GM23338 (cell line): ENCODE measurements around the gene PLK2. TPM values are rescaled to one million over a fixed set of nuclear protein-coding genes. Genes with fewer than 3 reads are reported as not detected.

Experiments used
- ATAC-seq: fragments of 200-7000 bp; cut with Tn5 transposase; 3 replicates; pipeline ENCODE4 v1.9.1; 2020
- DNase-seq: peaks from one replicate; pipeline ENCODE4 v3.0.0-alpha.2; 2015; ENCODE audit warnings: low spot score
- H2AFZ ChIP-seq: fragments of 200-600 bp; sonication (generic); 2 replicates; pipeline ENCODE4 v1.8.0; 2016; ENCODE audit warnings: antibody characterized with exemption, mild to moderate bottlenecking, moderate library complexity
- H3F3A ChIP-seq: fragments of 200-600 bp; sonication (generic); replicated peaks from 2 replicates; pipeline ENCODE4 v1.8.0; 2017; ENCODE audit warnings: antibody characterized with exemption, mixed run types, low read depth
- H3K27ac ChIP-seq: fragments of 200-600 bp; sonication (generic); 2 replicates; pipeline ENCODE4 v1.6.1; 2016; ENCODE audit warnings: low read depth
- H3K27me3 ChIP-seq: fragments of 200-600 bp; sonication (generic); 2 replicates; pipeline ENCODE4 v1.8.0; 2016; ENCODE audit warnings: mild to moderate bottlenecking, mixed run types, moderate library complexity; ENCODE audit not compliant: insufficient read depth
- H3K36me3 ChIP-seq: fragments of 200-600 bp; sonication (generic); 2 replicates; pipeline ENCODE4 v1.8.0; 2016; ENCODE audit warnings: mild to moderate bottlenecking; ENCODE audit not compliant: insufficient read depth
- H3K4me1 ChIP-seq: fragments of 200-600 bp; sonication (generic); 2 replicates; pipeline ENCODE4 v1.8.0; 2016; ENCODE audit warnings: mild to moderate bottlenecking, moderate library complexity; ENCODE audit not compliant: insufficient read depth
- H3K4me2 ChIP-seq: fragments of 200-600 bp; sonication (generic); 2 replicates; pipeline ENCODE4 v1.7.1; 2017; ENCODE audit warnings: mixed run types
- H3K4me3 ChIP-seq: fragments of 200-600 bp; sonication (generic); 2 replicates; pipeline ENCODE4 v1.6.1; 2016; ENCODE audit warnings: mixed run types
- H3K79me2 ChIP-seq: fragments of 200-600 bp; sonication (generic); replicated peaks from 2 replicates; pipeline ENCODE4 v1.8.0; 2017; ENCODE audit warnings: mild to moderate bottlenecking; ENCODE audit not compliant: insufficient read depth
- H3K9me2 ChIP-seq: fragments of 200-600 bp; sonication (generic); 2 replicates; pipeline ENCODE4 v1.8.0; 2017; ENCODE audit not compliant: insufficient read depth
- H4K20me1 ChIP-seq: fragments of 200-600 bp; sonication (generic); replicated peaks from 2 replicates; pipeline ENCODE4 v1.8.0; 2017; ENCODE audit warnings: mild to moderate bottlenecking; ENCODE audit not compliant: insufficient read depth
- H3K27ac Mint-ChIP-seq: 2 replicates; pipeline ENCODE4 v1.8.0; 2020; ENCODE audit warnings: inconsistent platforms, mild to moderate bottlenecking, moderate library complexity, mixed read lengths
- H3K27me3 Mint-ChIP-seq: 3 replicates; pipeline ENCODE4 v1.8.0; 2022; ENCODE audit warnings: low read depth, mild to moderate bottlenecking, moderate library complexity, mixed read lengths, inconsistent platforms; ENCODE audit not compliant: insufficient read depth, poor library complexity
- H3K36me3 Mint-ChIP-seq: 3 replicates; pipeline ENCODE4 v1.8.0; 2021; ENCODE audit warnings: low read depth, mild to moderate bottlenecking, inconsistent platforms, moderate library complexity, mixed read lengths
- H3K4me1 Mint-ChIP-seq: 3 replicates; pipeline ENCODE4 v1.8.0; 2020; ENCODE audit warnings: mild to moderate bottlenecking, inconsistent platforms, mixed read lengths
- H3K4me3 Mint-ChIP-seq: 3 replicates; pipeline ENCODE4 v1.8.0; 2021; ENCODE audit warnings: moderate library complexity, mild to moderate bottlenecking, inconsistent platforms, mixed read lengths
- H3K9me3 Mint-ChIP-seq: 3 replicates; pipeline ENCODE4 v1.8.0; 2020; ENCODE audit warnings: moderate library complexity, mild to moderate bottlenecking, inconsistent platforms, mixed read lengths
- CREB1 ChIP-seq: fragments of 250-450 bp; sonication (Bioruptor Pico); IDR thresholded peaks from 2 replicates; pipeline ENCODE4 v1.5.0; 2020; ENCODE audit warnings: low read depth, mild to moderate bottlenecking, moderate library complexity
- JUNB ChIP-seq: IDR thresholded peaks from one replicate; pipeline ENCODE4 v1.6.1; 2016; ENCODE audit warnings: antibody characterized with exemption; ENCODE audit not compliant: unreplicated experiment
- NANOG ChIP-seq: IDR thresholded peaks from 2 replicates; pipeline ENCODE4 v1.6.1; 2016; ENCODE audit warnings: antibody characterized with exemption, borderline replicate concordance
- POLR2AphosphoS5 ChIP-seq: IDR thresholded peaks from 2 replicates; pipeline ENCODE4 v1.6.1; 2016; ENCODE audit warnings: antibody characterized with exemption, low read depth
- STAT1 ChIP-seq: IDR thresholded peaks from one replicate; pipeline ENCODE4 v1.6.1; 2016; ENCODE audit warnings: antibody characterized with exemption; ENCODE audit not compliant: unreplicated experiment
- ZNF114 ChIP-seq: fragments of 250-450 bp; sonication (Bioruptor Pico); IDR thresholded peaks from 2 replicates; pipeline ENCODE4 v1.5.0; 2020; ENCODE audit warnings: mild to moderate bottlenecking, moderate library complexity
- polyA plus RNA-seq: library from polyadenylated mRNA; unstranded; fragments of >200 nt; fragmentation: Nextera tagmentation; extraction: Ambion mirVana; gene quantifications from 2 replicates; pipeline ENCODE4 v1.2.1, GENCODE V29; 2016
- total RNA-seq: library from RNA; depleted of rRNA; stranded (reverse); fragments of >200 nt; shearing (Covaris generic); gene quantifications from 2 replicates; pipeline ENCODE4 v1.2.3, GENCODE V29; 2014
- TF ChIP-seq, protein P1 (sequence below), 2 experiments: fragments of 200-600 bp in 1 of 2; sonication (generic) in 1 of 2; conservative IDR thresholded peaks; 2 replicates each; pipeline versions ENCODE4 v1.5.1 to v1.6.1; 2016 to 2017; ENCODE audit warnings: antibody characterized with exemption in 2 of 2, low read depth in 2 of 2, mild to moderate bottlenecking in 2 of 2, moderate library complexity in 1 of 2
- TF ChIP-seq, protein P2 (sequence below): fragments of 250-450 bp; sonication (Bioruptor Pico); IDR thresholded peaks from 2 replicates; pipeline ENCODE4 v1.5.0; 2020; ENCODE audit warnings: mild to moderate bottlenecking, moderate library complexity
- TF ChIP-seq, protein P3 (sequence below): IDR thresholded peaks from 2 replicates; pipeline ENCODE4 v1.6.1; 2016; ENCODE audit warnings: antibody characterized with exemption

PLK2 gene
- total and polyA plus RNA-seq, 2 experiments from 2014 or later: 13.5 to 30.0 TPM

DNA sequence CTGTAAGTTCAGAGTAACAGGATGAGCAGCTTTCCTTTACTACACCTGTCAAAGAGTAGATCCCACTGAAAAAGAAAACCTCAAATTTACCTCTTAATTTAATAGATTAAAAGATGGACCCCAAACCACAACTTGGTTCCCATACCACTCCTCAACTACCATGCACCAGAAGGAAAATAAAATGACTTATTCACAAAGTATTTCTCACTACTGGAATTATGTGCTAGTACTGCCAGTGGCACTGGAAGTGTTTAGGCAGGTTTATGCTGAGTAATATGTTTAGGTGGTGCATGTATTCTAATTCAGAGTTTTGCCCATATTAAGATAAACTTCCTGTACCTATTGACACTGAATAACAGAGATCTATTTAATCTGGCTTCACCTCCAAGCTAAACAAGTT lies 6.6 kb downstream of the PLK2 start:
- no peaks in the 10 kb centered on the region for H3K9me2 ChIP-seq
- TF ChIP-seq, protein P1, sequence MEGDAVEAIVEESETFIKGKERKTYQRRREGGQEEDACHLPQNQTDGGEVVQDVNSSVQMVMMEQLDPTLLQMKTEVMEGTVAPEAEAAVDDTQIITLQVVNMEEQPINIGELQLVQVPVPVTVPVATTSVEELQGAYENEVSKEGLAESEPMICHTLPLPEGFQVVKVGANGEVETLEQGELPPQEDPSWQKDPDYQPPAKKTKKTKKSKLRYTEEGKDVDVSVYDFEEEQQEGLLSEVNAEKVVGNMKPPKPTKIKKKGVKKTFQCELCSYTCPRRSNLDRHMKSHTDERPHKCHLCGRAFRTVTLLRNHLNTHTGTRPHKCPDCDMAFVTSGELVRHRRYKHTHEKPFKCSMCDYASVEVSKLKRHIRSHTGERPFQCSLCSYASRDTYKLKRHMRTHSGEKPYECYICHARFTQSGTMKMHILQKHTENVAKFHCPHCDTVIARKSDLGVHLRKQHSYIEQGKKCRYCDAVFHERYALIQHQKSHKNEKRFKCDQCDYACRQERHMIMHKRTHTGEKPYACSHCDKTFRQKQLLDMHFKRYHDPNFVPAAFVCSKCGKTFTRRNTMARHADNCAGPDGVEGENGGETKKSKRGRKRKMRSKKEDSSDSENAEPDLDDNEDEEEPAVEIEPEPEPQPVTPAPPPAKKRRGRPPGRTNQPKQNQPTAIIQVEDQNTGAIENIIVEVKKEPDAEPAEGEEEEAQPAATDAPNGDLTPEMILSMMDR (conservative IDR thresholded peaks at IDR 0.05; ENCODE audit: low read depth in 2 of 2): no peak
- TF ChIP-seq ZNF114 (CRISPR knock-in tag): no peak
- H3K27me3 ChIP-seq: no peaks in the 10 kb centered on the region
- ATAC-seq (no peak), DNase-seq (no peak)
- H3K36me3 ChIP-seq: peaks cover 47% of the 10 kb centered on the region
- Mint-ChIP-seq H3K27me3 (no peaks in the 10 kb centered on the region), H3K4me1 (peaks cover 4% of the 10 kb centered on the region), H3K9me3 (no peaks in the 10 kb centered on the region), H3K27ac (no peak overlapping the region), H3K36me3 (peaks cover 50% of the 10 kb centered on the region), H3K4me3 (no peak overlapping the region)
- no peaks in the 10 kb centered on the region for H3F3A ChIP-seq
- no peak overlapping the region for H3K4me3 ChIP-seq
- no peak overlapping the region for H2AFZ ChIP-seq
- H3K27ac ChIP-seq: no peak overlapping the region
- H3K4me1 ChIP-seq: peaks cover 5% of the 10 kb centered on the region; the same call in 1 of the 2 replicates
- no peaks in the 10 kb centered on the region; the same call in 1 of the 2 replicates for H4K20me1 ChIP-seq
- peaks cover 4% of the 10 kb centered on the region; the same call in 1 of the 2 replicates for H3K79me2 ChIP-seq
- no peak overlapping the region for H3K4me2 ChIP-seq

DNA sequence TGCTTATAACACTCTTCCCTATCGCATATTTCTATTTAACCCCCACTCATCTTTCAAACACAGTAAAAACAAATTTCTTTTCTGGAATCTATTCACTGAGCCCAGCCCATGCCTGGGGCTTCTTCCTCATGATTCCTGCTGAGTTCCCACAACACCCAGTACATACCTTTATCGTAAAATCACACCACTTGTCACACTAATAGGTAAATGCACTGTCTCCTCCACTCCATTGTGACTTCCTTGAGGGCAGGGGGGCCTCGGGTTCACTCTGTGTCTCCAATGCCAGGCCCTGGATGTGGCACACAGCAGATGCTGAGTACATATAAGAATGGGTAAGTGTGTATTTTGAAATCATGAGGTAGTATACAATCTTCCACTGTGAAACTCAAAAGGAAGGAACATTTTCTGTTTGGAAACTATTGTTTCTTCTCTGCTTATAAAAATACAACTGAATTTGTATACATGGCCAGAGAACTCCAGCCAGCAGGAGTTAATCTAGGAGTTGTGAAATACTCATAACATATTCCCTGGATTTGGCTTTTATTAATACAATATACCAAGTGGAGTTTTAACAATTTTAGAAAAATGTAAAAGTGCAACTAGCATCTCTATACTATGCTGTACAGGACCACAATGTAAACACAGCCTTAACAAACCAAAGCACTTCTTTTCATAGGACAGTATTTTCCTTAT lies 7.2 kb downstream of the PLK2 start:
- Histone ChIP-seq H2AFZ (no peak overlapping the region), H3K4me1 (no peaks in the 10 kb centered on the region), H3K36me3 (peaks cover 44% of the 10 kb centered on the region), H3K4me2 (no peak overlapping the region), H3K27ac (no peak overlapping the region), H4K20me1 (no peaks in the 10 kb centered on the region; the same call in 1 of the 2 replicates), H3K79me2 (no peaks in the 10 kb centered on the region), H3K9me2 (no peaks in the 10 kb centered on the region), H3K27me3 (no peaks in the 10 kb centered on the region), H3K4me3 (no peak overlapping the region), H3F3A (no peaks in the 10 kb centered on the region)
- ATAC-seq (no peak), DNase-seq (no peak)
- H3K27ac Mint-ChIP-seq: no peak overlapping the region
- H3K4me1 Mint-ChIP-seq: no peaks in the 10 kb centered on the region
- H3K9me3 Mint-ChIP-seq: no peaks in the 10 kb centered on the region
- peaks cover 44% of the 10 kb centered on the region for H3K36me3 Mint-ChIP-seq
- H3K27me3 Mint-ChIP-seq: no peaks in the 10 kb centered on the region
- no peak overlapping the region for H3K4me3 Mint-ChIP-seq
- TF ChIP-seq NANOG (no peak), STAT1 (no peak), POLR2AphosphoS5 (no peak), CREB1 (no peak), JUNB (no peak)
- TF ChIP-seq, protein P2, sequence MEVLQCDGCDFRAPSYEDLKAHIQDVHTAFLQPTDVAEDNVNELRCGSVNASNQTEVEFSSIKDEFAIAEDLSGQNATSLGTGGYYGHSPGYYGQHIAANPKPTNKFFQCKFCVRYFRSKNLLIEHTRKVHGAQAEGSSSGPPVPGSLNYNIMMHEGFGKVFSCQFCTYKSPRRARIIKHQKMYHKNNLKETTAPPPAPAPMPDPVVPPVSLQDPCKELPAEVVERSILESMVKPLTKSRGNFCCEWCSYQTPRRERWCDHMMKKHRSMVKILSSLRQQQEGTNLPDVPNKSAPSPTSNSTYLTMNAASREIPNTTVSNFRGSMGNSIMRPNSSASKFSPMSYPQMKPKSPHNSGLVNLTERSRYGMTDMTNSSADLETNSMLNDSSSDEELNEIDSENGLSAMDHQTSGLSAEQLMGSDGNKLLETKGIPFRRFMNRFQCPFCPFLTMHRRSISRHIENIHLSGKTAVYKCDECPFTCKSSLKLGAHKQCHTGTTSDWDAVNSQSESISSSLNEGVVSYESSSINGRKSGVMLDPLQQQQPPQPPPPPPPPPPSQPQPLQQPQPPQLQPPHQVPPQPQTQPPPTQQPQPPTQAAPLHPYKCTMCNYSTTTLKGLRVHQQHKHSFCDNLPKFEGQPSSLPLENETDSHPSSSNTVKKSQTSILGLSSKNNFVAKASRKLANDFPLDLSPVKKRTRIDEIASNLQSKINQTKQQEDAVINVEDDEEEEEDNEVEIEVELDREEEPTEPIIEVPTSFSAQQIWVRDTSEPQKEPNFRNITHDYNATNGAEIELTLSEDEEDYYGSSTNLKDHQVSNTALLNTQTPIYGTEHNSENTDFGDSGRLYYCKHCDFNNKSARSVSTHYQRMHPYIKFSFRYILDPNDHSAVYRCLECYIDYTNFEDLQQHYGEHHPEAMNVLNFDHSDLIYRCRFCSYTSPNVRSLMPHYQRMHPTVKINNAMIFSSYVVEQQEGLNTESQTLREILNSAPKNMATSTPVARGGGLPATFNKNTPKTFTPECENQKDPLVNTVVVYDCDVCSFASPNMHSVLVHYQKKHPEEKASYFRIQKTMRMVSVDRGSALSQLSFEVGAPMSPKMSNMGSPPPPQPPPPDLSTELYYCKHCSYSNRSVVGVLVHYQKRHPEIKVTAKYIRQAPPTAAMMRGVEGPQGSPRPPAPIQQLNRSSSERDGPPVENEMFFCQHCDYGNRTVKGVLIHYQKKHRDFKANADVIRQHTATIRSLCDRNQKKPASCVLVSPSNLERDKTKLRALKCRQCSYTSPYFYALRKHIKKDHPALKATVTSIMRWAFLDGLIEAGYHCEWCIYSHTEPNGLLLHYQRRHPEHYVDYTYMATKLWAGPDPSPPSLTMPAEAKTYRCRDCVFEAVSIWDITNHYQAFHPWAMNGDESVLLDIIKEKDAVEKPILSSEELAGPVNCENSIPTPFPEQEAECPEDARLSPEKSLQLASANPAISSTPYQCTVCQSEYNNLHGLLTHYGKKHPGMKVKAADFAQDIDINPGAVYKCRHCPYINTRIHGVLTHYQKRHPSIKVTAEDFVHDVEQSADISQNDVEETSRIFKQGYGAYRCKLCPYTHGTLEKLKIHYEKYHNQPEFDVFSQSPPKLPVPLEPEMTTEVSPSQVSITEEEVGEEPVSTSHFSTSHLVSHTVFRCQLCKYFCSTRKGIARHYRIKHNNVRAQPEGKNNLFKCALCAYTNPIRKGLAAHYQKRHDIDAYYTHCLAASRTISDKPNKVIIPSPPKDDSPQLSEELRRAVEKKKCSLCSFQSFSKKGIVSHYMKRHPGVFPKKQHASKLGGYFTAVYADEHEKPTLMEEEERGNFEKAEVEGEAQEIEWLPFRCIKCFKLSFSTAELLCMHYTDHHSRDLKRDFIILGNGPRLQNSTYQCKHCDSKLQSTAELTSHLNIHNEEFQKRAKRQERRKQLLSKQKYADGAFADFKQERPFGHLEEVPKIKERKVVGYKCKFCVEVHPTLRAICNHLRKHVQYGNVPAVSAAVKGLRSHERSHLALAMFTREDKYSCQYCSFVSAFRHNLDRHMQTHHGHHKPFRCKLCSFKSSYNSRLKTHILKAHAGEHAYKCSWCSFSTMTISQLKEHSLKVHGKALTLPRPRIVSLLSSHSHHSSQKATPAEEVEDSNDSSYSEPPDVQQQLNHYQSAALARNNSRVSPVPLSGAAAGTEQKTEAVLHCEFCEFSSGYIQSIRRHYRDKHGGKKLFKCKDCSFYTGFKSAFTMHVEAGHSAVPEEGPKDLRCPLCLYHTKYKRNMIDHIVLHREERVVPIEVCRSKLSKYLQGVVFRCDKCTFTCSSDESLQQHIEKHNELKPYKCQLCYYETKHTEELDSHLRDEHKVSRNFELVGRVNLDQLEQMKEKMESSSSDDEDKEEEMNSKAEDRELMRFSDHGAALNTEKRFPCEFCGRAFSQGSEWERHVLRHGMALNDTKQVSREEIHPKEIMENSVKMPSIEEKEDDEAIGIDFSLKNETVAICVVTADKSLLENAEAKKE (CRISPR knock-in tag): no peak
- TF ChIP-seq, protein P3, sequence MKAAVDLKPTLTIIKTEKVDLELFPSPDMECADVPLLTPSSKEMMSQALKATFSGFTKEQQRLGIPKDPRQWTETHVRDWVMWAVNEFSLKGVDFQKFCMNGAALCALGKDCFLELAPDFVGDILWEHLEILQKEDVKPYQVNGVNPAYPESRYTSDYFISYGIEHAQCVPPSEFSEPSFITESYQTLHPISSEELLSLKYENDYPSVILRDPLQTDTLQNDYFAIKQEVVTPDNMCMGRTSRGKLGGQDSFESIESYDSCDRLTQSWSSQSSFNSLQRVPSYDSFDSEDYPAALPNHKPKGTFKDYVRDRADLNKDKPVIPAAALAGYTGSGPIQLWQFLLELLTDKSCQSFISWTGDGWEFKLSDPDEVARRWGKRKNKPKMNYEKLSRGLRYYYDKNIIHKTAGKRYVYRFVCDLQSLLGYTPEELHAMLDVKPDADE: no peak
